ENCODE measurements around the gene RTP3.

RTP3 gene

GRCh38 chr3:46463868-46464241 lies 33.9 kb upstream of the RTP3 start:
- DNase-seq (ENCODE audit: low read depth): no peak
- no peak for TF ChIP-seq CTCF (IDR thresholded peaks at IDR 0.05; ENCODE audit: control insufficient read depth, extremely low read depth, insufficient read depth)

GRCh38 chr3:46464326-46465195 lies 33.2 kb upstream of the RTP3 start, which contains the start of gene LTF:
Gene LTF, minus strand, starts transcription at chr3:46464905. Its CDS starts 38 bp downstream, at chr3:46464867.
- no peak for TF ChIP-seq CTCF (IDR thresholded peaks at IDR 0.05; ENCODE audit: control insufficient read depth, extremely low read depth, insufficient read depth)
- DNase-seq (ENCODE audit: low read depth): no peak
- H3K4me3 ChIP-seq (ENCODE audit: low read depth, low read length): no peak within 1 kb of the TSS

More at GRCh38 chr3:46463868-46464241, 33.9 kb upstream of the RTP3 start:
- H3K4me3 ChIP-seq (ENCODE audit: low read depth, low read length): no peak overlapping the region

GRCh38 chr3:46465196-46465520 lies 32.6 kb upstream of the RTP3 start:
- DNase-seq (ENCODE audit: low read depth): no peak
- TF ChIP-seq CTCF (IDR thresholded peaks at IDR 0.05; ENCODE audit: control insufficient read depth, extremely low read depth, insufficient read depth): no peak
- no peak overlapping the region for H3K4me3 ChIP-seq (ENCODE audit: low read depth, low read length)

GRCh38 chr3:46466273-46466672 lies 31.5 kb upstream of the RTP3 start:
- no peak for DNase-seq (ENCODE audit: low read depth)
- no peak overlapping the region for H3K4me3 ChIP-seq (ENCODE audit: low read depth, low read length)
- TF ChIP-seq CTCF (IDR thresholded peaks at IDR 0.05; ENCODE audit: control insufficient read depth, extremely low read depth, insufficient read depth): no peak

- no peak overlapping the region for H3K4me3 ChIP-seq (ENCODE audit: low read depth, low read length)
- no peak for TF ChIP-seq CTCF (IDR thresholded peaks at IDR 0.05; ENCODE audit: control insufficient read depth, extremely low read depth, insufficient read depth)
- no peak for DNase-seq (ENCODE audit: low read depth)
Observed at GRCh38 chr3:46466871-46467403, 30.8 kb upstream of the RTP3 start.

GRCh38 chr3:46467562-46467961 lies 30.2 kb upstream of the RTP3 start:
- TF ChIP-seq CTCF (IDR thresholded peaks at IDR 0.05; ENCODE audit: control insufficient read depth, extremely low read depth, insufficient read depth): no peak
- H3K4me3 ChIP-seq (ENCODE audit: low read depth, low read length): no peak overlapping the region
- DNase-seq (ENCODE audit: low read depth): no peak
